ENCODE data around the gene MRPL44.
"Not testable (repeated sequence)": the region's sequence is repeated elsewhere in the genome, so short reads cannot be mapped to it uniquely, and the experiment has no call there.

Gene MRPL44

GRCh38 chr2:223971731-223972130 is 14.5 kb downstream of the MRPL44 start:
- DNase-seq (ENCODE audit: low spot score) = no peak

DNA sequence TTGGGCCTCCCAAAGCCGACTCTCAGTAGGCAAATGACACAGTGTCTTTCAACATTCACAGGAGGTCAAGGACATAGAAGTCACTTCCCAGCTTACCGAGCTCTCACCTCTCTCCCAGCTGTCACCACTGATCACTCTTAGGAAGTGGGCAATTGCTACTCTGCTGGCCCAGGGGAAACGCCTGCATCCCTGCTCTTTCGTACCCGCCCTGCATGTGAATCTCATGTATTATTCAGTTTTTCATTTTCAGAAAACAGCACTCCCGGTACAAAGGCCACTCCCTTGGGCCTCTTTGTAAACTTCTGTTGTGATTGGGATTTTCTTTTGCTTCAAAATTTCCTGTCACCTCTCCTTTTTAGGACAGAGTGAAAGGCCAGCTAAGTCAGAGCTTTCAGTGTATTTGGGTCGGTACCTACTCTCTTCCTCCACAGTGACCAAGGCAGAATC is 15.4 kb downstream of the MRPL44 start:
- no peak for DNase-seq (ENCODE audit: low spot score)

DNA sequence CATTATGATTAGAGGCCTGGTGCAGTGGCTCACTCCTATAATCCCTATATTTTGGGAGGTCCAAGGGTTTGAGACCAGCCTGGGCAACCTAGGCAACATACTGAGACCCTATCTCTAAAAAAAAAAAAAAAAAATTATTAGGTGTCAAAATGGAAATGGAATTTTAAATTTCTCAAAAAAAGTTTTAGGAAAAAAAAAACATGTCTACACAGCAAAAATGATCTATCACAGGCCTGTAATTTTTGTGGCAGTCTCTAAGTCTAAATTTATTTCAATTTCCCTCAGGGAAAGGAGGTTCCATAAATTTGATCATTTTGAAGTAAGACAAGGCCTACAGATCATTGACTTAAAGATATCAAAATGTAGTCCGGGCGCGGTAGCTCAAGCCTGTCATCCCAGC is 16.3 kb downstream of the MRPL44 start:
- DNase-seq (ENCODE audit: low spot score) = no peak

- no peak for DNase-seq (ENCODE audit: low spot score)
These were observed 19.5 kb downstream of the MRPL44 start for GRCh38 chr2:223976635-223977226.

GRCh38 chr2:223978451-223978850 is 21.2 kb downstream of the MRPL44 start:
- DNase-seq (ENCODE audit: low spot score) = no peak

- DNase-seq (ENCODE audit: low spot score) = no peak
These were observed 22.6 kb downstream of the MRPL44 start for GRCh38 chr2:223979730-223980396.

DNA sequence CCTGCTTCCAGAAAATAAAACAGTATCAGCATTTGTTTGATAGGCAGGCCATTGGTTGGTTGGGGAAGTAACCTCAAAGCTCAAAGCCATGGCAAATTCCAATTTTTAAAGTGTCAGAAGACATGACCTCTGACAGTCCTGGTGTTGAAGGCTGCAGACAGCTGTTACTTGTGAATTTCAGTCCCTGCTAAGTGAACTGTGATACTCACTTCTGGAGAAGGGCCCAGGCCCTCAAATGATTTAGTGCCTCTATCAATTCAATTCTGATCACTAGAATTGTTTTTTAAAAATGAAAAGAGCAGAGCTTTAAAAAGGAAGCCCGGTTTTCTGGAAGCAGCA is 23.1 kb downstream of the MRPL44 start:
- no peak for DNase-seq (ENCODE audit: low spot score)

- DNase-seq (ENCODE audit: low spot score) = no peak
These were observed 23.5 kb downstream of the MRPL44 start for GRCh38 chr2:223980803-223981202.

- no peak for DNase-seq (ENCODE audit: low spot score)
These were observed 24.0 kb downstream of the MRPL44 start for GRCh38 chr2:223981241-223981640.

DNA sequence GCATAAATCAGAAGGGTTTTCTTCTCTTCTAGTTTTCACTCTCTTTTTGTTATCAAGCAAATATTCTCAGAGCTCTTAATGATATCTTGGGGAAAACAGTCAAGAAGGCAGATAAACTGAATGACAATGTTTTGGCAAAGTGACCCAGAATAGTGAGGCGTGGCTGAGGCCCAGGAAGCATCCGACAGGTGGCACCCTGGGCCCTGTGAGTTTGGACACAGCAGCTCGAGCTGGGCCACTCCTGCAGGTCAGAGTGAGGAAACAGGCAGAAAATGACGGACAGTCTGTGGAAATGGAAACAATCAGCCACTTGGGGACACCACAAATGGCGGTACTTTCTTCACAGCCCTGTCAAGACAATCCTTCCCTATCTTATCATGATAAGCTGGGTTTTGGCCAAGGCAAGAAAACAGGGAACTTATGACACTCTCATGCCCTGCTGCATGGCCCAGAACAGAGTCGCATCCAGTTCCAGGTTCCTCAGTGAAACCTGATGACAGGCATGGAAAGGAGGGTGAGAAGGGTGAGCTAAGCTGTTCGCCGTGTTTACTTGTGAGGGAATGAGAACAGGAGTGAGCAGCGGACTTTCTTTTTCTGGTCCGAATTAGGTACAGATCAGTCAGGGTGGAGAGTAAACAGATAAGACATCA is 32.1 kb downstream of the MRPL44 start:
- no peak for DNase-seq (ENCODE audit: low spot score)

DNA sequence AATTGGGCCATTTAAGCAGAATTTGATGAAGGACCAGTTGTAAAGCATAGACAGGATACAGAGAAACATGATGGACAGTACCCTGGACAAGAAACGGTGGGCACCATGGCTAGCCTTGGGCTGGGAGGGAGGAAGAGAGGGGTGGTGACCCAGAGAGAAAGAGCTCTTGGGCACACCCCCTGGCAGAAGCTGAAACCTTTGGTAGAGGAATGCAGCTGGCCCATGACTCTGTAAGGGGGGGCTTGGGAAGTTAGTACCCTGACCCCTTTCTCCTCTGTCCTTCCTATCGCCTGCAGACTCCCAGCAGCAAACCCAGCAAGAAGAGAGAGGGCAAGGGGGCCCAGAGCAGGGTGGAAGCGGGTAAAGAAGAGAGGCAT is 32.6 kb downstream of the MRPL44 start:
- DNase-seq (ENCODE audit: low spot score) = no peak

GRCh38 chr2:223991611-223992010 is 34.3 kb downstream of the MRPL44 start:
- no peak for DNase-seq (ENCODE audit: low spot score)

GRCh38 chr2:223993634-223994232 is 36.5 kb downstream of the MRPL44 start:
- peak; percentile 70 for DNase-seq (ENCODE audit: low spot score)

GRCh38 chr2:223994562-223995162 is 37.4 kb downstream of the MRPL44 start:
- DNase-seq (ENCODE audit: low spot score) = no peak

GRCh38 chr2:223995569-223995968 is 38.3 kb downstream of the MRPL44 start:
- no peak for DNase-seq (ENCODE audit: low spot score)

DNA sequence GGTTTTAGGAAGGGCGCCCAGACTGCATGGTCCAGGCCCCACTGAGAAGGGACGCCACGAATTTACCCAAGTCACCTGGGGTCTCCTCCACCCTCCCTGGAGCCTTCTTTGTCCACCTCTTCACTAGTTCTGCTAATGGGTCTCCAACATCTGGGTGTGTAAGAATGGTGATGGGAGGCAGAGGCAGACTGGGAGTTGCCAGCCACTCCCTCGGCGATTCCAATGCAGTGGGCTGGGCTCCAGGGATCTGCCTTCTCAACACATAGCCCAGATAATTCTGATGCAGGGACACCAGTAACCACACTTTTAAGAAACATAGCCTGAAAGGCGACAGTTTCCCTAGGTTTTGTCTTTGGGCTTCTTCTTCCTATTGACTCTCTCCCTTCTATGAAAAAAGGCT is 39.1 kb downstream of the MRPL44 start:
- DNase-seq (ENCODE audit: low spot score) = no peak

- DNase-seq (ENCODE audit: low spot score) = peak; percentile 61
These were observed 40.7 kb downstream of the MRPL44 start for GRCh38 chr2:223997938-223998337.

GRCh38 chr2:223998948-223999347 is 41.7 kb downstream of the MRPL44 start:
- no peak for DNase-seq (ENCODE audit: low spot score)

- DNase-seq (ENCODE audit: low spot score) = no peak
These were observed 42.6 kb downstream of the MRPL44 start for GRCh38 chr2:223999862-224000261.

GRCh38 chr2:224000662-224001061 is 43.4 kb downstream of the MRPL44 start:
- not testable (repeated sequence) for DNase-seq (ENCODE audit: low spot score)

GRCh38 chr2:224004105-224004695 is 46.9 kb downstream of the MRPL44 start:
- DNase-seq (ENCODE audit: low spot score) = no peak

GRCh38 chr2:224008702-224009261 is 51.5 kb downstream of the MRPL44 start:
- no peak for DNase-seq (ENCODE audit: low spot score)

All from AG08396 (cell line).